Keratinocyte (primary cell): ENCODE data around the gene TPO. TPM values are rescaled to one million over a fixed set of nuclear protein-coding genes. Genes with fewer than 3 reads are reported as not detected.

ENCODE experiments used
- DNase-seq: peaks from one replicate; pipeline ENCODE4 v3.0.0-alpha.2; 2011; ENCODE audit warnings: low read depth, missing footprints, low spot score
- FAIRE-seq: peaks from 2 replicates; lab custom pipeline; 2011; peaks lifted over from hg19 to GRCh38; lab: Jason Lieb, UNC
- H2AFZ ChIP-seq: 2 replicates; pipeline ENCODE4 v1.6.0; 2012; ENCODE audit warnings: low read length, control low read depth, inconsistent platforms; ENCODE audit not compliant: control insufficient read depth
- H3K27ac ChIP-seq: 2 replicates; pipeline ENCODE4 v1.5.1; 2011; ENCODE audit warnings: low read length; ENCODE audit not compliant: control insufficient read depth, insufficient read depth
- H3K27me3 ChIP-seq: 3 replicates; pipeline ENCODE4 v1.6.0; 2011; ENCODE audit warnings: low read length; ENCODE audit not compliant: control insufficient read depth, insufficient read depth; ENCODE audit errors: extremely low read depth
- H3K36me3 ChIP-seq, 2 experiments: 2 replicates in 1 of 2; 3 replicates in 1 of 2; pipeline ENCODE4 v1.5.1; 2011; ENCODE audit warnings: low read length in 2 of 2, mild to moderate bottlenecking in 1 of 2; ENCODE audit not compliant: control insufficient read depth in 2 of 2, insufficient read depth in 2 of 2; ENCODE audit errors: extremely low read depth in 1 of 2
- H3K4me1 ChIP-seq: 3 replicates; pipeline ENCODE4 v1.5.1; 2011; ENCODE audit warnings: low read length; ENCODE audit not compliant: control insufficient read depth, insufficient read depth; ENCODE audit errors: extremely low read depth
- H3K4me2 ChIP-seq: 3 replicates; pipeline ENCODE4 v1.6.0; 2011; ENCODE audit warnings: low read depth, low read length; ENCODE audit not compliant: control insufficient read depth, insufficient read depth; ENCODE audit errors: extremely low read depth
- H3K4me3 ChIP-seq, 3 experiments: fragments of 200-600 bp in 1 of 3; sonication (generic) in 1 of 3; 2 replicates in 2 of 3; 3 replicates in 1 of 3; pipeline ENCODE4 v1.5.1; 2011 to 2016; ENCODE audit warnings: low read length in 3 of 3, mild to moderate bottlenecking in 3 of 3, control low read depth in 2 of 3, inconsistent platforms in 1 of 3, low read depth in 1 of 3, mixed read lengths in 1 of 3, mixed run types in 1 of 3, moderate library complexity in 1 of 3; ENCODE audit not compliant: control insufficient read depth in 2 of 3, insufficient read depth in 2 of 3; ENCODE audit errors: extremely low read depth in 1 of 3
- H3K79me2 ChIP-seq: 2 replicates; pipeline ENCODE4 v1.6.0; 2012; ENCODE audit warnings: low read length; ENCODE audit not compliant: control insufficient read depth, insufficient read depth
- H3K9ac ChIP-seq: 3 replicates; pipeline ENCODE4 v1.6.0; 2011; ENCODE audit warnings: low read length; ENCODE audit not compliant: control insufficient read depth, insufficient read depth; ENCODE audit errors: extremely low read depth
- H3K9me1 ChIP-seq: 3 replicates; pipeline ENCODE4 v1.6.0; 2011; ENCODE audit warnings: low read length; ENCODE audit not compliant: control insufficient read depth, insufficient read depth; ENCODE audit errors: extremely low read depth
- H3K9me3 ChIP-seq: 2 replicates; pipeline ENCODE4 v1.5.1; 2012; ENCODE audit warnings: low read depth, low read length; ENCODE audit not compliant: control insufficient read depth
- H4K20me1 ChIP-seq: 3 replicates; pipeline ENCODE4 v1.6.0; 2011; ENCODE audit warnings: low read length; ENCODE audit not compliant: control insufficient read depth, insufficient read depth; ENCODE audit errors: extremely low read depth
- CTCF ChIP-seq, 3 experiments: IDR thresholded peaks in 1 of 3; conservative IDR thresholded peaks in 1 of 3; optimal IDR thresholded peaks in 1 of 3; 2 replicates in 2 of 3; 3 replicates in 1 of 3; pipeline versions ENCODE3 to v1.5.1; 2011; ENCODE audit warnings: low read length in 3 of 3, mild to moderate bottlenecking in 3 of 3, moderate library complexity in 2 of 3, control low read depth in 1 of 3, inconsistent platforms in 1 of 3; ENCODE audit not compliant: insufficient read depth in 2 of 3; ENCODE audit errors: extremely low read depth in 1 of 3
- EZH2 ChIP-seq: IDR thresholded peaks from one replicate; pipeline ENCODE4 v1.6.1; 2012; ENCODE audit warnings: inconsistent platforms, mild to moderate bottlenecking, low read length, moderate library complexity
- dilution Hi-C: fragments of 300-500 bp; cut with MboI; formaldehyde crosslinking; loops from one replicate; pipeline ENCODE4 v1.7.0; 2020; ENCODE audit warnings: low sequenced_read_pairs; ENCODE audit not compliant: extremely low pct_ligation_motif_present
- polyA plus RNA-seq, 5 experiments: library from polyadenylated mRNA; depleted of rRNA in 3 of 5; stranded (reverse) in 3 of 5; stranded (forward) in 1 of 5; unstranded in 1 of 5; fragments of >200 nt; gene quantifications; 1 replicate in 1 of 5; 2 replicates in 3 of 5; 3 replicates in 1 of 5; pipeline versions ENCODE4 v1.2.1 to v1.2.3, GENCODE V29; 2011 to 2012; ENCODE audit warnings: missing spikeins in 2 of 5, low read depth in 1 of 5, low replicate concordance in 1 of 5

Gene TPO
- polyA plus RNA-seq, 1 donor (not counting 4 experiments of a cell fraction or from before 2014, with no cell fraction given): 0.07 TPM

GRCh38 chr2:1370461-1370860, 42.8 kb upstream of the TPO start:
- Histone ChIP-seq H3K27me3 (no peaks in the 10 kb centered on the region), H3K79me2 (no peaks in the 10 kb centered on the region), H2AFZ (no peak overlapping the region), H3K9me1 (no peaks in the 10 kb centered on the region), H3K4me2 (no peak overlapping the region), H3K9ac (no peak overlapping the region), H3K4me1 (no peaks in the 10 kb centered on the region), H3K36me3 (no peaks in the 10 kb centered on the region), H3K27ac (no peak overlapping the region), H3K9me3 (no peaks in the 10 kb centered on the region), H3K4me3 (no peak overlapping the region), H4K20me1 (no peaks in the 10 kb centered on the region)
- TF ChIP-seq EZH2 (no peak), CTCF (optimal IDR thresholded peaks at IDR 0.05 in 1 of 3, IDR thresholded peaks at IDR 0.05 in 1 of 3, conservative IDR thresholded peaks at IDR 0.05 in 1 of 3; ENCODE audit: extremely low read depth in 1 of 3, insufficient read depth in 2 of 3, low read length in 3 of 3) (no peak)
- no peak for FAIRE-seq
- dilution Hi-C loops: no loop called here
- no peak for DNase-seq

GRCh38 chr2:1371082-1371481, 42.2 kb upstream of the TPO start:
- Histone ChIP-seq H2AFZ (no peak overlapping the region), H3K9me3 (no peaks in the 10 kb centered on the region)

More at GRCh38 chr2:1371082-1371481, 42.2 kb upstream of the TPO start:
- no peak for TF ChIP-seq EZH2
- no peak for TF ChIP-seq CTCF (optimal IDR thresholded peaks at IDR 0.05 in 1 of 3, IDR thresholded peaks at IDR 0.05 in 1 of 3, conservative IDR thresholded peaks at IDR 0.05 in 1 of 3; ENCODE audit: extremely low read depth in 1 of 3, insufficient read depth in 2 of 3, low read length in 3 of 3)
- no peaks in the 10 kb centered on the region for H3K27me3 ChIP-seq
- dilution Hi-C loops: no loop called here
- no peaks in the 10 kb centered on the region for H4K20me1 ChIP-seq
- no peaks in the 10 kb centered on the region for H3K9me1 ChIP-seq
- H3K4me2 ChIP-seq: no peak overlapping the region
- H3K79me2 ChIP-seq: no peaks in the 10 kb centered on the region
- H3K4me1 ChIP-seq: no peaks in the 10 kb centered on the region
- DNase-seq (no peak), FAIRE-seq (no peak)
- H3K4me3 ChIP-seq: no peak overlapping the region
- no peaks in the 10 kb centered on the region for H3K36me3 ChIP-seq
- no peak overlapping the region for H3K9ac ChIP-seq
- H3K27ac ChIP-seq: no peak overlapping the region
